ENCODE measurements around the gene WIPI1. TPM values are rescaled to one million over a fixed set of nuclear protein-coding genes. Genes with fewer than 3 reads are reported as not detected.

Gene WIPI1
- total RNA-seq, 2 experiments from 2014 or later, result 13.5 to 14.3 TPM

DNA sequence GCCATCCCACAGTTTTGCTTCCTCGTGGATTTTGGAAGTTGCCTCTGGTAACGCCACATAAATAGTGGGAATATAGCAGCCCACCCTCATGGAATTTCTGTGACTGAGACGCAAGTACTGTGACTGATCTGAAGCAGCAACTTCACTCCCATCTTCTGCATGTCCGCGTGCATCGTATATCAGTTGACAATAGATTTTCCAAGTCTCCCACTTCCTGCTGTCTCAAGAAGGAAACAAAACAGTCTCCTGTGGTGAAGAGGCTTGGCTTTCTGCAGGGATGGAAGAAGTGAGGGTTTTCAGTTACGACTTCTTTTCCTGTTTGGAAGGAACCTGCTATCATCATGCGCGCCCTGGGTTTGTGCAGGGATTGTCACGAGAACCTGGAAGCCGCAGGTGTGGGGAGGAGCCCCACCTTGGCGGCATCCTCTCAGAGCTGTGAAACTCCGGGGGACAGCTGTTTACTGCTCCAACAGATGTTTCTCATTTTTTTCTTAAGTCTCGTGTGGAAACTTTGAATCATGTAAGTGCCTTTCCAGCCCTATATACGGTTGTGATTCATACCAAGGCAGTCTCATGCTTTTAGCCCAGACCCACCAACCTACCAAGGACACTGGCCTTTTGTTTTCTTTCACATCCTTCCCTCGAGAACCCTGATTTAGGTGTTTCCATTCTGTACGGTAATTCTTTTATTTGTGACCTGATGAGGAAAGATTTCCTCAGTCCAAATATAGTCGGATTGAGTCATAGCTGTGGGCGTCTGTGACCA, 57.5 kb downstream of the WIPI1 start:
- Mint-ChIP-seq H3K9me3 (peaks cover 12% of the 10 kb centered on the region), H3K4me3 (no peak overlapping the region), H3K36me3 (ENCODE audit: low read depth) (peaks cover 8% of the 10 kb centered on the region), H3K4me1 (ENCODE audit: low read depth) (peaks cover 27% of the 10 kb centered on the region), H3K27ac (peak overlapping the region; percentile 37), H3K27me3 (ENCODE audit: low read depth) (no peaks in the 10 kb centered on the region)
- peak; percentile 68 for DNase-seq
- CTCF ChIA-PET, result interaction anchor here (0.6 to 3.7 kb wide), 19 partner anchors 14 to 141 kb away, joined by 3 to 37 read pairs (median 3); partner anchors contain the start of gene WIPI1
- intact Hi-C loops (cut with micrococcal nuclease), result loop anchor here (1.0 to 2.0 kb wide), 6 partner anchors 14 to 137 kb away; no protein-coding TSS in a partner anchor

GRCh38 chr17:68398691-68399637, 58.3 kb downstream of the WIPI1 start:
- H3K36me3 Mint-ChIP-seq (ENCODE audit: low read depth), result peaks cover 10% of the 10 kb centered on the region

DNA sequence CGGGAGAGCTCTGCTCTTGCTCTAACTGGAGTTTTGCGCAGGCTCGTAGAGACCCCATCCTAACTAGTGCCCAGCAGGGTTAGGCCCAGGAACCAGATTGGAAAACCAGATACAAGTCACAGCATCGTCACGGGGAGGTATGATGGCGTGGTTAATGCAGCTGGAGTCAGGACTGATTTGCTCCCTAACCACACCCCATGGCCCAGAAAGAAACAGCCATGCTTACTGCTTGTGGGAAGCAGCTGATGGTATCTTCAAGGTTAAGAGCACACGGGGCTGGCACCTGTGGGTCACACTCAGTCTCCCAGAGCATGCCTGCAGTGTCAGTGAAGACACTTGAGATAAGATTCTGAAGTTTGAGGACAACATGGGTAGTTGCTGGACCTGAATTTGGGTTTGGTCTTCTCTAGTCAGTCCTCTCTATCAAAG, 60.2 kb downstream of the WIPI1 start:
- Mint-ChIP-seq H3K27ac (no peak overlapping the region), H3K4me3 (no peak overlapping the region), H3K27me3 (ENCODE audit: low read depth) (no peaks in the 10 kb centered on the region), H3K9me3 (peaks cover 5% of the 10 kb centered on the region), H3K36me3 (ENCODE audit: low read depth) (peaks cover 10% of the 10 kb centered on the region), H3K4me1 (ENCODE audit: low read depth) (peaks cover 27% of the 10 kb centered on the region)
- intact Hi-C loops (cut with micrococcal nuclease), result no loop called here
- CTCF ChIA-PET, result interaction anchor here (0.6 to 3.7 kb wide), 3 partner anchors 50 to 134 kb away, joined by 3 to 37 read pairs (median 5); no protein-coding TSS in a partner anchor
- no peak for DNase-seq

More at GRCh38 chr17:68398691-68399637, 58.3 kb downstream of the WIPI1 start:
- CTCF ChIA-PET, result interaction anchor here (0.6 to 3.7 kb wide), 25 partner anchors 16 to 140 kb away, joined by 3 to 37 read pairs (median 4); partner anchors contain the start of gene WIPI1
- Mint-ChIP-seq H3K4me1 (ENCODE audit: low read depth) (peaks cover 27% of the 10 kb centered on the region), H3K27ac (peak overlapping the region; percentile 43), H3K27me3 (ENCODE audit: low read depth) (no peaks in the 10 kb centered on the region), H3K4me3 (no peak overlapping the region), H3K9me3 (peaks cover 5% of the 10 kb centered on the region)
- intact Hi-C loops (cut with micrococcal nuclease), result loop anchor here (1.0 to 2.0 kb wide), 3 partner anchors 62 to 136 kb away; no protein-coding TSS in a partner anchor
- DNase-seq, result peak; percentile 56

DNA sequence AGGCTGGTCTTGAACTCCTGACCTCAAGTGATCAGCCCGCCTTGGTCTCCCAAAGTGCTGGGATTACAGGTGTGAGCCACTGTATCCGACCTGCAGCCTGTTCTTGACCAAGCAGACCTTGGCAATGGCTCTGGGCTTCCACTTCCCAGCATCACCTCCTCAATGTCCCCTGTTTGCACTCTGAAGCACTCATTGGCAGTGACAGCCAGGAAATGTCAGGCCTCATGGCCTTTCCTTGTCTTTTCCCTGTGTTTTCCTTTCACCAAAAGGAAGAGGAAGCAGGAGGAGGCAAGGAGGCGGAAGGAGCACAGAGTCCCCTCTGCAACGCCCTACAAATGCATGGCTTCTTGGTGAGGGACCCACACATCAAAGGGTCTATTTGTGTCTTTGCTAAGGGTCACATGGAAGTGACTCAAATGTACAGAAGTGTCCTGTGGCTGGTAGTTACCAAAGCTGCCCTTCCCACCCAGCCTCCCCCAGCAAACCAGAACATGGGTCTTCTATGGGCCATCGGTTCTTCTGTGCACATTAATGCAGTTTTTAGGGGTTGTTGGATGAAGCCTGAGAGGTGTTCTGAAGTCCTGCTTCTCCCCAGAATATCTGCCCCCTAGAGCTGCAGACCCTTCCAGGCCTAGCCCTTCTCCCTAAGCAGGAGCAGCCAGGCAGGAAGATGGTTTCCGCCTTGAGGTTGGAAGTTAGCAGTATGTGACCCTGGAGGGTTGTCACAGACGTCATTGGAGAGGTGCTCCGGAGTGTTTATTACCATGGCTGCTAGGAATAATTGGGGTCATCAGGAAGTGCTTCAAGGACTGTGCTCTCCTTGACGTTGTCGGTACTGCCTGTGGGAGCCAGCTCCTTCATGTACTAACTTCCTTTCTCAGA, 60.8 kb downstream of the WIPI1 start:
- H3K36me3 Mint-ChIP-seq (ENCODE audit: low read depth), result peaks cover 10% of the 10 kb centered on the region
- no peak overlapping the region for H3K4me3 Mint-ChIP-seq
- H3K27ac Mint-ChIP-seq, result no peak overlapping the region
- no peaks in the 10 kb centered on the region for H3K27me3 Mint-ChIP-seq (ENCODE audit: low read depth)
- intact Hi-C loops (cut with micrococcal nuclease), result no loop called here
- DNase-seq, result no peak
- peaks cover 27% of the 10 kb centered on the region for H3K4me1 Mint-ChIP-seq (ENCODE audit: low read depth)
- peaks cover 5% of the 10 kb centered on the region for H3K9me3 Mint-ChIP-seq
- CTCF ChIA-PET, result interaction anchor here (0.6 to 0.7 kb wide), 3 partner anchors 49 to 108 kb away, joined by 3 to 5 read pairs (median 3); no protein-coding TSS in a partner anchor

- no peaks in the 10 kb centered on the region for H3K27me3 Mint-ChIP-seq (ENCODE audit: low read depth)
- intact Hi-C loops (cut with micrococcal nuclease), result no loop called here
- no peak for DNase-seq
- peaks cover 21% of the 10 kb centered on the region for H3K4me1 Mint-ChIP-seq (ENCODE audit: low read depth)
- H3K4me3 Mint-ChIP-seq, result no peak overlapping the region
- no peak overlapping the region for H3K27ac Mint-ChIP-seq
- H3K9me3 Mint-ChIP-seq, result peaks cover 5% of the 10 kb centered on the region
- CTCF ChIA-PET, result interaction anchor here (0.6 kb wide), 1 partner anchor 170 kb away, joined by 3 read pairs; no protein-coding TSS in a partner anchor
- peaks cover 10% of the 10 kb centered on the region for H3K36me3 Mint-ChIP-seq (ENCODE audit: low read depth)
These were observed 62.5 kb downstream of the WIPI1 start for GRCh38 chr17:68394608-68395331.

DNA sequence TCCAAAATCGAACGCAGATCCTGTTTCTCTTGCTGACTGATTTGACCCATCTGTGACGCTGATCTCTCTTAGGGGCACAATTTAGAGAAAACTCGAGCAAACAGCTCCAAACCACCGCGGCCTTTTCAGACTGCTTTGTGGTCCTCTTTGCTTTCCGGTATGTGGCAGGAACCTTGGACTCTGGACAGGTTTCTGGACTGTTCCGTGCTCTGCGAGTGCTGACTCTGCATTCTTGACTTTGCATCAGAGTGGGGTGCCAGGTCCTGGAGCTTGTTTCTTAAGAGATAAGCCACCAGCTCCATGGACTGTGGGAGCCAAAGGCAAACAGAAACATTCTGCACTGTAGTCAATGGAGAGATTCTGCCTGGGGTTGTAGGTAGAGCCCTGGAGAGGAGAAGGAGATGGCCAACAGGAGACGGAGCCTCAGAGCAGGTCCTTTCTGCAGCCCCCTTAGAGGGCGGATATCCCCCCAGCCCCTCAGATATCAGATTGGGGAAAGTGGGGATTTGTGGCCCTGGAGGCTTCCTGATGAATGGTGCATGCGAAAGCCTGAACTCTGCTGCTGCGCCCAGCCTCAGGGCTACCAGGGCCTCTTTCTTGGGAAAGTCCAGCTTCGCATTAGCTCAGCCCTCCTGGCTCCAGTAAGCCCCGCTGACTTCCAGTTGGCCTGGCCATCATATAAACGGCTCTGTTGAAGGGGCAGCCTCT, 65.6 kb downstream of the WIPI1 start:
- H3K36me3 Mint-ChIP-seq (ENCODE audit: low read depth), result peaks cover 10% of the 10 kb centered on the region
- no peaks in the 10 kb centered on the region for H3K27me3 Mint-ChIP-seq (ENCODE audit: low read depth)
- intact Hi-C loops (cut with micrococcal nuclease), result no loop called here
- no peak for DNase-seq
- no peak overlapping the region for H3K27ac Mint-ChIP-seq
- H3K9me3 Mint-ChIP-seq, result peaks cover 5% of the 10 kb centered on the region
- no peak overlapping the region for H3K4me3 Mint-ChIP-seq
- CTCF ChIA-PET, result interaction anchor here (1.0 kb wide), 1 partner anchor 74 kb away, joined by 4 read pairs; no protein-coding TSS in a partner anchor
- H3K4me1 Mint-ChIP-seq (ENCODE audit: low read depth), result peaks cover under 1% of the 10 kb centered on the region

DNA sequence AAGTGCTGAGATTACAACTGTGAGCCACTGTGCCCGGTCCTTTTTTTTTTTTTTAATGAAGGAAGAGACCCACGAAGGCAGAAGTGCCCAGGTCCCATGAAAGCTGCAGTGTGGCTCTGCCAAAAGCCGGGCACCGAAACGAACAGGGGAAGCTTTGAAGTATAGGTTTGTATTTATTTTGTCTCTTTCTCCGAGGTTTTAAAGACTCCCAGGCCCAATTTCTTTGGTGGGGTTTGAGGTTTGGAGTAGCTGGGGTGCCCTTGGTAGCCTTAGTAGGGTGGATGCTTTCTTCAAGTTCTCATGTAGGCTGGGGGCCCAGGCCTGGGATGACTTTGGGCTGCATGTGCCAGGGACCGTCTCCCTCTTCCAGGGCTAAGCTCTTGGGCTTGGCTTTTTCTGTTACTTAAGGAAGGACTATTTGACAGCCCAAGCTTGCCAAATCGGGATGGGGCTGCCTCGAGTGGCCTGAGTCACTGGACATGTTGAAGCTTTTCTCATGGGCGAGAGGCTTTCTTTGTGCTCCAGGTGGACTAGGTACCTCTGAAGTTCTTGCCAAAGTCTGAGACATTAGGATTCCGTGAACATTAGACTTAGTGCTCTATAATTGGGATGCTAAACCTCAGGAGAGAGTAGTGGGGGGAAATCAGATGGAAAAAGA, 66.3 kb downstream of the WIPI1 start:
- Mint-ChIP-seq H3K9me3 (peaks cover 3% of the 10 kb centered on the region), H3K27ac (no peak overlapping the region), H3K27me3 (ENCODE audit: low read depth) (no peaks in the 10 kb centered on the region), H3K36me3 (ENCODE audit: low read depth) (peaks cover 7% of the 10 kb centered on the region), H3K4me3 (no peak overlapping the region), H3K4me1 (ENCODE audit: low read depth) (no peaks in the 10 kb centered on the region)
- DNase-seq, result no peak
- intact Hi-C loops (cut with micrococcal nuclease), result no loop called here
- CTCF ChIA-PET, result no interaction called here

DNA sequence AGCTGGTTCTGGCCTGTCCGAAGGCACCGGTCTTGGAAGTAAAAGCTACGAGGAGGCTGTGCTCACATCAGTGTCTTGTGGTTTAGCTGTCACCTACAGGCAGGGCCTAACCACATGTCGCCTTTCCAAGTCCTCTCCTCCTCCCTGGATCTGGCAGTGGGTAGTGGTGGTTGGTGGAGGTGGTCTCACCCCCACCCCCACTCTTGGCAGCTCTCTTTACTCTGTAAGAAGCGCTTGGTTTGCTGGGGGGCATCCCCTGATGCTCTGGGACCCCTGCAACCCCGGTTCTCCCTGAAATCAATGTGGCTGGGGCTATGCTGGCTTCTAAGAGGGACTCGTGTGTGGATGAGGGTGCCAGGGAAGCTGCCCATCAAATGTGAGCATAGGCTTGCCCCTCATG, 68.3 kb downstream of the WIPI1 start:
- Mint-ChIP-seq H3K27me3 (ENCODE audit: low read depth) (no peaks in the 10 kb centered on the region), H3K9me3 (no peaks in the 10 kb centered on the region), H3K4me1 (ENCODE audit: low read depth) (peaks cover 6% of the 10 kb centered on the region), H3K36me3 (ENCODE audit: low read depth) (no peaks in the 10 kb centered on the region), H3K27ac (no peak overlapping the region), H3K4me3 (no peak overlapping the region)
- CTCF ChIA-PET, result interaction anchor here (1.0 to 1.5 kb wide), 2 partner anchors 9 to 77 kb away, joined by 3 to 8 read pairs; no protein-coding TSS in a partner anchor
- DNase-seq, result no peak
- intact Hi-C loops (cut with micrococcal nuclease), result no loop called here

DNA sequence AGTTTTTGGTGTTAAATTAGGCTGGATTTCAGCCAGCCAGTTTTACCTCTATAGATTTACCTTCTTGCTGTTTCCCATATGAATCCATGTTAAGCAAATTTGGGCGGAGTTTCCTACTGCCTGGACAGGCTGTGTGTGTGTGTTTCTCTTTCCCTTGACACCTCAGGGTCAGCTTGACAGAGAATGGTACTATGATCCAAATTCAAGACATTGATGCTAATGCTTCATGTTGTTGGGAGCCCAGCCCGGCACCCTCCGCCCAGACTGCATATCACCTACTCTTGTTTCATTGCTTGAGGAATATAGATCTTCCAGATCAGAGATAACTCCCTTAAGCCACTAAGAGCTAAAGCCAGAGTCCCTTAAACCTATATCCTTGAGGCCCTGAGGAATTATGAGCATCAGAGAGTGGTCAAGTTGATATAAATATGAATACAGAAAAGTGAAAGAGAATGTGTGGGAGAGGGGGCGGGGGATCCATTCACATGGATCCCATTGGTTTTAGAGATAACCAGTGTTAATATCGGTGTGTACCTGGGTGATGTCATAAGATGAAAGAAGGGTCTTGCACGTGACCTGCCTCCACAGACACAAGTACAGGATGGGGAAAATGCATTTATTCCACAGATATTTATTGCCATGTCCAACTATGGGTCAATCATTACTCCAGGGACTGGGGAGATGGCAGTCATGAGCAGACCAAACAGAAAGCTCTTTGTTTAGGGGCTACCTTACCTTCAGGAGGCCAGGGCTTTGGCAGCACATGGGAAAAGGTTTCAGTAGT, 69.7 kb downstream of the WIPI1 start:
- Mint-ChIP-seq H3K4me3 (no peak overlapping the region), H3K36me3 (ENCODE audit: low read depth) (no peaks in the 10 kb centered on the region), H3K27ac (no peak overlapping the region), H3K4me1 (ENCODE audit: low read depth) (peaks cover 15% of the 10 kb centered on the region), H3K9me3 (no peaks in the 10 kb centered on the region), H3K27me3 (ENCODE audit: low read depth) (no peaks in the 10 kb centered on the region)
- intact Hi-C loops (cut with micrococcal nuclease), result no loop called here
- DNase-seq, result no peak
- CTCF ChIA-PET, result interaction anchor here (0.5 to 1.5 kb wide), 2 partner anchors 78 to 875 kb away, joined by 3 to 8 read pairs; no protein-coding TSS in a partner anchor

All from activated naive CD4-positive, alpha-beta T cell treated with anti-CD3 and anti-CD28 coated beads for 36 hours (primary cell).